GM19455 (cell line): ENCODE measurements around the gene GLUD2.
"Not testable (repeated sequence)": the region's sequence is repeated elsewhere in the genome, so short reads cannot be mapped to it uniquely, and the experiment has no call there.

Experiments used
- ATAC-seq: cut with Tn5 transposase; IDR thresholded peaks from one replicate; pipeline ENCODE4 v1.9.1; 2021; ENCODE audit not compliant: unreplicated experiment

The GLUD2 gene

DNA sequence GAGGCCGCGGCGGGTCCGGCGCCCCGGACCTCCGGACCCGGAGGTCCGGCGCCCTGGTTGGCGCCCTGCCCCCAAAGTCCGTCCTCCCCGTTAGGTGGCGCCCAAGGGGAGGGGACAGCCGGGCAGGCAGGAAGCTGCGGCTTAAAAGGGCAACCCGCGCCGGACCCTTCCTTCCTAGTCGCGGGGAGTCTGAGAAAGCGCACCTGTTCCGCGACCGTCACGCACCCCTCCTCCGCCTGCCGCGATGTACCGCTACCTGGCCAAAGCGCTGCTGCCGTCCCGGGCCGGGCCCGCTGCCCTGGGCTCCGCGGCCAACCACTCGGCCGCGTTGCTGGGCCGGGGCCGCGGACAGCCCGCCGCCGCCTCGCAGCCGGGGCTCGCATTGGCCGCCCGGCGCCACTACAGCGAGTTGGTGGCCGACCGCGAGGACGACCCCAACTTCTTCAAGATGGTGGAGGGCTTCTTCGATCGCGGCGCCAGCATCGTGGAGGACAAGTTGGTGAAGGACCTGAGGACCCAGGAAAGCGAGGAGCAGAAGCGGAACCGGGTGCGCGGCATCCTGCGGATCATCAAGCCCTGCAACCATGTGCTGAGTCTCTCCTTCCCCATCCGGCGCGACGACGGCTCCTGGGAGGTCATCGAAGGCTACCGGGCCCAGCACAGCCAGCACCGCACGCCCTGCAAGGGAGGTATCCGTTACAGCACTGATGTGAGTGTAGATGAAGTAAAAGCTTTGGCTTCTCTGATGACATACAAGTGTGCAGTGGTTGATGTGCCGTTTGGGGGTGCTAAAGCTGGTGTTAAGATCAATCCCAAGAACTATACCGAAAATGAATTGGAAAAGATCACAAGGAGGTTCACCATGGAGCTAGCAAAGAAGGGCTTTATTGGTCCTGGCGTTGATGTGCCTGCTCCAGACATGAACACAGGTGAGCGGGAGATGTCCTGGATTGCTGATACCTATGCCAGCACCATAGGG, at the start of gene GLUD2:
Gene GLUD2 (plus strand): TSS at position 170 of the 979 bp plus-strand sequence. CDS start 75 bp downstream, at position 245.
- not testable (repeated sequence) for ATAC-seq

- no peak for ATAC-seq
Observed at GRCh38 chrX:120999413-120999812, 48.0 kb upstream of the GLUD2 start.

DNA sequence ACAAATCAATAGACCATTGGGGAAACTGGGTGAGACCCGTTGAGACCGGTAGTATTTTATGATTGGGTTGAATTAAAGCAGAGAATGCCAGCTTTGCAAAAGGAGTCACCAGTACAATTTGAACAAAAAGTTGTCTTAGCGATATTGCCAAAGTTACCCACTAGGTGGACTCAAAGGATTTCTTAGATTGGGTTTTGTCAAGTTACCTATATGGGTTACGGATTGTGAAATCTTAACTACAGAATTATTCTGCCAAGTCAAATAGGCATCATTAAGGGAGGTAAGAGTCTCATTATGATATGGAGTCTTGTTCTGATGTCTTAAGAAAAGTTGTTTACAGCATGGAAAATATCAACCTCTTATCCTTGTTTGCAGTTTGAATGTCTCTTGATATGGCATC, 46.8 kb upstream of the GLUD2 start:
- ATAC-seq = no peak

DNA sequence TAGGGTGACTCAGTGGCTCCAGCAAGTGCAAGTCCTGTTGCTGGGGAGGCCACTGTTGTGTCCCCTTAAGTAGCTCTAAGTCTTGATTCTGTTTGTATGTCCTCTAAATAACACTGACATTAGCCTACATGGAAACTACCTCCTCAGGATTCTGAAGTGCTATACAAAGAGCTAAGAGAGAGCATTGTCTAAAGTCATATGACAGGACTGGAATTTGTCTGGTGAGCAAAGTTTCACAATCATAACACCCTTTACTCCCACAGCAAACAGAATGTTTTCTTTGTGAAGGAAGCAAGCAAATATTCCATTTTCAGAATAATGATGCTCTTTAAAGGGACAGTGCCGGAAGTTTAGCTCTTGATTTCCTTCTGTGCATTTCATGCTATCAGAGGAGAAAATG, 38.5 kb upstream of the GLUD2 start:
- ATAC-seq = no peak

GRCh38 chrX:121009764-121010163, 37.6 kb upstream of the GLUD2 start:
- no peak for ATAC-seq

- ATAC-seq = no peak
Observed at GRCh38 chrX:121010218-121010617, 37.2 kb upstream of the GLUD2 start.

DNA sequence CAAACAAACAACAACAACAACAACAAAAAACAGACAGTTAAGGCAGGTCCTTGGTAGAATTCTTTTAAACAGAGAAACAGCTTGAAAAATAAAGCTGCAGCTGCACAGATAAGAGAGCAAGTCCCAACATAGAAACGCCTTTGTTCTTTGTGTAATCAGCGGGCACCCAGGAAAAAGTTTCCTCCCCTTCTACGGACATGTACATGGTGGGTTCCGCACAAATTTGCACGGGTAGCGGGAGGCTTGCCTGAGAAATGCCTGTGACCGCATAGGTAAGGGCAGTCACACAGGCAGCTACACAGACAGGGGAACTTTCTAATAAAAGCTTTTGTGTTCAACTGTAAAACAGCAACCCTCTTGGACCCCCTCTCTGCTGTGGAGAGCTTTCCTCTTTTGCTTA, 36.2 kb upstream of the GLUD2 start:
- ATAC-seq = no peak

- no peak for ATAC-seq
Observed at GRCh38 chrX:121013897-121014455, 33.4 kb upstream of the GLUD2 start.

DNA sequence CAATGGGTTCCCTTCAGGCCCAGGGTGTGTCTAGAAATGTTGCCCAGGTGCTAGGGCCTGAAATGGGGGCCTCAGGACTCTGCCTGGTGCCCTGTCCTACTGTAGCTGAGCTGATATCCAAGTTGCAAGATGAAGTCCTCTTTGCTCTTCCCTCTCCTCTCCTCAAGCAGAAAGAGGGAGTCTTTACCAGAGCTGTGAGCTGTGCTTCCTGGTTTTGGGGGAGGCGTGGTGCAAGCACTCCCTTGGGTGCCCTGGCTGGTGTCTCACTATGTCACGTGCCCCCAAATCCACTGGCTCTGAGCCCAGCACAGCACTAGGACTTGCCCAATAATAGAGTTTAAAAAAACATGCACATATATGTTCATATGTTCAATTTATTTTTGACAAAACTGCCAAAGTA, 32.6 kb upstream of the GLUD2 start:
- no peak for ATAC-seq

DNA sequence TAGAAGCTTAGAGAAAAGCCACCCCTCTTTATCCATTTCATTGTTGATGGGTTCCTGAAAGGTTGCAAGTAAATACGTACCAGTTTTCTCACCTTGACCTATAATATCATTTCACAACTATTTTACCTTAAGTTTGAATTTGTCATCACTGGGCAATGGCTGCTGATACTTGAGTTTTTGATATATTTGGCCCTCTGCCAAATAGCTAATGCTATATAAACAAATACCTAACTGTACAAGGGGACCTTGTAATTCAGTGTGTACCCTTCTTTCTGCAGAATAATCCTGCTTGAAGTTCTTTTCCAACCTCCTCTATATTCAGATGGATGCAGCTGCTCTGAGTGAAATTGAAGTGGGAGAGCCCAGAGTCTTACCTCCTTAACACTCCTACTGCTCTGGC, 19.0 kb upstream of the GLUD2 start:
- ATAC-seq = no peak

- ATAC-seq = no peak
Observed at GRCh38 chrX:121030083-121030482, 17.3 kb upstream of the GLUD2 start.

DNA sequence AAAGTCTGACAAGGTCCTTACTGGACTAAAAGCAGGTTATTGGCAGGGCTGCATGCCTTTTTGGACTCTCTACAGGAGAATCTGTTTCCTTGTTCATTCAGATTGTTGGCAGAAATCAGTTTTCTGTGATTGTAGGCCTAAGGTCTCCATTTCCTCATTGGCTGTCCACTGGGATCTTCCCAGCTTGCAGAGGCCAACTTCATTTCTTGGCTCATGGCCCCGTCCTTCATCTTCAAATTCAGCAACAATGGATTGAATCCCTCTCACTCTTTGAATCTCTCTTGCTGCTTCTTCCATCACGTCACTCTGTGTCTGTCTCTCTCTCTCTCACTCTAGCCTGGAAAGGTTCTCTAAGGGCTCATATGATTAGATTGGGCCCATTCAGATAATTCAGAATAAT, 14.9 kb upstream of the GLUD2 start:
- no peak for ATAC-seq

DNA sequence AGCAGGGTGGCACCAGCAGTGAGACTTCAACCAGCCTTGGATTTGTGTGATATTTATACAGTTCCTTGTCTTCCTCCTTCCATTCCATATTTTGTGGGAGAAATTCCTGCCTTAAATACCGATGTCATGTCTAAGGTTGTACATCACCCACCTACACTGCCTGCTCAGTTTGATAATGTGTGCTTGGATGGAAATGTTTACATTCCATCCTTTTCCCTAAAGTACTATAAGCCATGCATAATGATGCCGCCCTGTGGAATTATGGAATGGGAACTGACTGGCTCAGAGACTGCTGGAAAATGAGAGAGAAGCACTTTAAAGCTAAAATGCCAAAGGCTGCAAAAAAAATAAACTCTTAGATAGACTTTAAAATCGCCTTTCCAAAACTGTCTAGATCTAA, 11.3 kb upstream of the GLUD2 start:
- no peak for ATAC-seq

DNA sequence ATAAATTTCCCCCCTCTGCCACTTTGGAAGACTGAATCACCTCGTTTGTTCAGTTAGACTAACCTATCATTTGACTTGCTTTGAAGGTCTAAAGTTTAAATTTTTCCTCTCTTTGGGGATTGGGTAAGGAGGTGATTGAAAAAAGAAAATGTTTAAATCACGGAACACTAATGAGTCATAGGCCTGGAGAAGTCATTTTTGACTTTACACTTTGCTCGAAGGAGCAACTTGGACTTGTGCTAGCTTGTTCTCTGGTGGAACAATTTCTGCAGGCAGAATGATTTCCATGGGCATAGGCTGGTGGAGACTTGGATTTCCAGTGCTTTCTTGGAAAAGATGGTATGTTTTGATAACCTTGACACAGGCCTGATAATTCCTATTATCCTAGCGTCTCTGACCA, 10.5 kb upstream of the GLUD2 start:
- no peak for ATAC-seq

DNA sequence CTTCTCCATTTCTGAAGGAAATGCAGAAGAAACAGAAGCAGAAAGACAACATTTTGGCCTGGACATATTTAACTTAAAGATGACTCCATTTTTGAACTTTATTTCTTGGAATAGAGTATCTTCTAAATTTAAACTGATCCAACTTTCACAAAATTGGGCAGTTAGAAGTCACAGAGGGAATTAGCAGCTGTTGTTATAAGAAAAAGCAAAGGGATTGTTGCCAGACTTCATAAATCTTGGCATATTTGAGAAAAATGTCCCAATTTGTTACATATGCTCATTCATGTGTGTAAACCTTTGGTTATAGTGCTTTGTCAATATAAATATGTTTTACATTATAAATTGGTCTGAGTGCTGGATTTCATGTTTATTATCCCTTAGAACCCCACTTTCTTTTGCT, 3.4 kb downstream of the GLUD2 start:
- ATAC-seq = no peak

DNA sequence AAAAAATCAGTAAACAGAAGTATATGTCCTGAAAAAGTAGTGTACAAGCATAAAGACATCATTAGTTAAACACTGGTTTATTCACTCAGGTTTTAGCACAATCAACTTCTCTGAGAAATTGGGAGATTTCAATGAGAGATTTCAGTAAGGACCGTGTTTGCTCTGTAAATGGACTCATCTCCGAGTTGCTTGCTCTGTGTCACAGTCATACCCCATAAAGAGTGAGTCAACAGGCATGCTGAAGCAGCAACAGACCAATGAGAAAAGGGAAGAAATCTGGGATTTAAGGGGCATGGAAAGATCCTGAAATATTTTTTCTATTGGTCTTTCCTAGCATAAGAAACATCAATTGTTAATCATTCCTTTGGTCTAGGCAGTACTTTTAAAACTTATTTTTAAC, 4.7 kb downstream of the GLUD2 start:
- ATAC-seq = no peak

GRCh38 chrX:121062289-121062688, 14.9 kb downstream of the GLUD2 start:
- no peak for ATAC-seq

DNA sequence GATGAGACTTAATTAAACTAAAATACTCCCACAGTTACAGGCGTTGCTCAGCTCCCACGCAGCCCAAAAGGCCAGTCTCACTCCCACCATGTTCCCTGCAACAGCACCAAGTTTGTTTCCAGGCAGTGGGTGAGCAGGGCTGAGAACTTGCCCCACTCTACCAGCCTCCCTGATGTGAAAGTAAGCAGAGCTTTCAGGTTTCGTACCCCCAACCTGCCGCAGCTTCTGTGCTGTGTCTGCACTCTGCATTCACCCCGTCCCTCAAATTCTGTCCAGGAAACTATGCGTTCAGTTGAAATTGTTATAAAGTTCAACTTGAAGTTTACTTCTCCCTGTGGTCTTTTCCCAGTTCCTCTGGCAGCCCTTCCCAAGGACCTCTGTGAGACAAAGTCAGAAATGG, 17.2 kb downstream of the GLUD2 start:
- ATAC-seq = no peak

DNA sequence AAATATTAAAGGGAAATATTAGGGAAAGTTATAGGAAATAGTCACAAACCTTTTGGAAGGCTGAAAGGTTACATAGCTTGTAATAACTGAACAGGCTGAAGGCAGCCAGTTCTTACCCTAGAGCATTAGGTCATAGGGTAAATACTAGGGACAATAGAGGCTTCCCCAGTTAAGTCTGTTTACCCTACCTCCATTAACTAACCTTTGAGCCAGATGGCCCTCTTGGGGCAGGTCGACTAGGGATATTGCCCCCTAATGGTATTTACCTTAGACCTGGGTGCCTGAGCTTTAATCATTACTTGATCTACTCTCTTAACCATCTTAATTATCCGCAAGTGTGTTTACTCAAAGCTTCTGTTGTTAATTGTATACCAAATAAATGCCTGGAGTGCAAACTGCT, 36.8 kb downstream of the GLUD2 start:
- not testable (repeated sequence) for ATAC-seq

DNA sequence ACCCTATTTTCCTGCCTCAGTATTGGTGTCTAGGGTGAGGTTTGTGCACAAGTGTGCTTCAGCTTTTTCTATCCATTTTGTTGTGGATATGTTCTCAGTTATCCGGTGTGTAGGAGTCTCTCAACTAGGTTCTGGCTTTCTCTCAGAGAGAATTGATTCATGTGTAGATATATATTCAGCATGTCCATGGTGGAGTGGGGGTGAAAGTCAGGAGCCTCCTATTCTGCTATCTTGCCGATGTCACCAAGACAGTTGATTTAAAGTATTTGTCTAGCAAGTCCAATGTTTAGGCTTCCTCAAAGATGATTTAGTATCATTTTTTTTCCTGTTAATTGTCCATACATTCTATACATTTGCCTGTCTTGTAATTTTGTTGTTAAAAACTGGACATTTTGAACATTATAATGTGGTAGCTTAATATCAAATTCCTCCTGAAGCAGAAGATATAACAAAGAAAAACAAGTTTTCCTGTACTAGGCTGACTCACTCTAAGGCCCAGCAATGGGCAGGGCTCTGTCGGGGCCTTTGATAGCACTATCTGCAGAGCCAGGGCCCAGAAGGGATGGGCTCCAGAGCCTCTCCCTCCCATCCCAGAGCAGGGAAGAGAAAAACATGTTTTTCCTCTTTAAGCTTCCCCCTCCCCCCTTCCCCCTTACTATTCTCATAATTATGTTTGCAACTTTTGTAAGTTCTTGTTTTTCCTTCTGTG, 37.6 kb downstream of the GLUD2 start:
- ATAC-seq = no peak

DNA sequence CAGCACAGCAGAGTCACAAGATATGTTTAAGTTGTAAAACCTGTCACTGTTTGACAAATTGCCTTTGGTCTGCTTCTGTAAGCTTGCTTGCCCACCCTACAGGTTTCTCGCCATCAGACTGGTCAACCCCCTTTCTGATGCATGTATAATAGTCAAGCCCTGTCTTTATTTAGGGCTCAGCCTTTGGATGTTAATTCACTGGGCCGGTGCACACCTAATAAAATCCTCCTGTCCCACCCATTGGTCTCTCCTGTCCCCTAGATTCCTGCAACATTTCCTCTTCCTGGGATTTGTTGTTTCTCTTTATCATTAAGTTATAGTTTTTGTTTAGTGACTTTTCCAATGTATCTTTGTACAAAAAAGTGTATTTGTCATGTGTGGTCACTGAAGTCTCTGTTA, 38.2 kb downstream of the GLUD2 start:
- no peak for ATAC-seq

DNA sequence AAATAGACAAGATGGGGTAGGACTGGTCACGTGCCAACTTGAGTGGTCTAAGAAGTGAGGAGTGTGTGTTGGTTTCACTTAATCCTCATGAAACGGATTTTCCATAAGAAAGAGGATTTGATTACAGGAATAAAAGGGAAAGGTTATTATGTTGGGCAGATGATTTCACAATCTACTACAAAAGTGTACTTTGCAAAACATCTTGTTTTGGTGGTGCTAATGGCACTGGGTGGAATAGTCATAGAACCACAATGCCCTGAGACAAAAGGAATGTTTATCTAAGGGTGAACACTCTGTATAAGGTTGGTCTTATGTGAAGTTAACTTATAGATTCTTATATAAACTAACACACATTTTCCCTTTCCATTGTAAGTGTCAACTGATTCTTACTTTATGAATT, 45.6 kb downstream of the GLUD2 start:
- ATAC-seq = no peak
